Pulmonary artery endothelial cell (primary cell): ENCODE measurements around the gene PTPN14. TPM values are rescaled to one million over a fixed set of nuclear protein-coding genes. Genes with fewer than 3 reads are reported as not detected.

Experiments used
- DNase-seq: peaks from one replicate; pipeline ENCODE4 v3.0.0-alpha.2; 2011; ENCODE audit warnings: low read depth, low spot score
- total RNA-seq: library from RNA; depleted of rRNA; stranded (reverse); fragments of >200 nt; gene quantifications from 2 replicates; pipeline ENCODE4 v1.2.3, GENCODE V29; 2014

Gene PTPN14
- total RNA-seq, 1 donor from 2014 or later, result 58.9 TPM

GRCh38 chr1:214476986-214477870 lies 74.2 kb downstream of the PTPN14 start:
- no peak for DNase-seq

GRCh38 chr1:214476229-214476985 lies 75.0 kb downstream of the PTPN14 start:
- no peak for DNase-seq

GRCh38 chr1:214475746-214476145 lies 75.7 kb downstream of the PTPN14 start:
- DNase-seq, result no peak

GRCh38 chr1:214475331-214475730 lies 76.1 kb downstream of the PTPN14 start:
- DNase-seq, result no peak

GRCh38 chr1:214474467-214474866 lies 76.9 kb downstream of the PTPN14 start:
- no peak for DNase-seq

GRCh38 chr1:214473862-214474261 lies 77.5 kb downstream of the PTPN14 start:
- no peak for DNase-seq

GRCh38 chr1:214473387-214473786 lies 78.0 kb downstream of the PTPN14 start:
- no peak for DNase-seq

GRCh38 chr1:214472364-214472763 lies 79.0 kb downstream of the PTPN14 start:
- DNase-seq, result no peak

GRCh38 chr1:214471458-214471857 lies 79.9 kb downstream of the PTPN14 start:
- no peak for DNase-seq

GRCh38 chr1:214470132-214470531 lies 81.3 kb downstream of the PTPN14 start:
- no peak for DNase-seq

- no peak for DNase-seq
Observed at GRCh38 chr1:214469290-214469689, 82.1 kb downstream of the PTPN14 start.

- DNase-seq, result no peak
Observed at GRCh38 chr1:214467078-214467585, 84.3 kb downstream of the PTPN14 start.

GRCh38 chr1:214466403-214467077 lies 84.9 kb downstream of the PTPN14 start:
- DNase-seq, result no peak

GRCh38 chr1:214464445-214465287 lies 86.7 kb downstream of the PTPN14 start:
- DNase-seq, result no peak

- no peak for DNase-seq
Observed at GRCh38 chr1:214463596-214463995, 87.8 kb downstream of the PTPN14 start.

GRCh38 chr1:214462882-214463281 lies 88.5 kb downstream of the PTPN14 start:
- DNase-seq, result no peak

GRCh38 chr1:214461305-214461704 lies 90.1 kb downstream of the PTPN14 start:
- DNase-seq, result no peak

GRCh38 chr1:214460304-214460916 lies 91.0 kb downstream of the PTPN14 start:
- no peak for DNase-seq

- DNase-seq, result no peak
Observed at GRCh38 chr1:214459895-214460294, 91.5 kb downstream of the PTPN14 start.

GRCh38 chr1:214458541-214458940 lies 92.9 kb downstream of the PTPN14 start:
- DNase-seq, result no peak
